Testis (tissue), 3 donors: ENCODE measurements around the gene FUCA1. TPM values are rescaled to one million over a fixed set of nuclear protein-coding genes. Genes with fewer than 3 reads are reported as not detected.
"Not testable (repeated sequence)": the region's sequence is repeated elsewhere in the genome, so short reads cannot be mapped to it uniquely, and the experiment has no call there.

ENCODE experiments used
- DNase-seq: peaks from one replicate; pipeline ENCODE4 v3.0.0-alpha.2; 2019
- H3K27ac ChIP-seq, 2 donors: fragments of 200-600 bp; sonication (generic); one replicate each; pipeline ENCODE4 v1.5.1; 2019
- H3K27me3 ChIP-seq: fragments of 200-600 bp; sonication (generic); one replicate; pipeline ENCODE4 v1.5.1; 2019
- H3K36me3 ChIP-seq: fragments of 200-600 bp; sonication (generic); one replicate; pipeline ENCODE4 v1.5.1; 2017; ENCODE audit warnings: low read depth; ENCODE audit errors: missing control alignments
- H3K4me1 ChIP-seq: fragments of 200-600 bp; sonication (generic); one replicate; pipeline ENCODE4 v1.5.1; 2019
- H3K4me3 ChIP-seq, 2 donors: fragments of 200-600 bp; sonication (generic); one replicate each; pipeline ENCODE4 v1.5.1; 2017 to 2019
- H3K9me3 ChIP-seq: fragments of 200-600 bp; sonication (generic); one replicate; pipeline ENCODE4 v1.5.1; 2017
- POLR2A ChIP-seq: fragments of 450-650 bp; IDR thresholded peaks from one replicate; pipeline ENCODE4 v1.6.1; 2017; ENCODE audit warnings: antibody characterized with exemption, mild to moderate bottlenecking, moderate library complexity
- WGBS, 2 donors: methylation state at CpG; one replicate each; pipeline ENCODE4 v1.1.5; 2018; 5-methylcytosine and 5-hydroxymethylcytosine counted together
- intact Hi-C: fragments of 100-400 bp; cut with DNase I; formaldehyde crosslinking; loops from one replicate; pipeline ENCODE4 v1.15.1; 2023; ENCODE audit warnings: low total_unique reads
- polyA plus RNA-seq: library from polyadenylated mRNA; stranded (reverse); fragments of 350-450 nt; fragmentation: Illumina TruSeq; extraction: RNeasy Lipid Tissue Mini Kit (QIAGEN cat#74804); gene quantifications from one replicate; pipeline ENCODE4 v1.2.3, GENCODE V29; 2014; ENCODE audit warnings: low read depth, low replicate concordance; ENCODE audit not compliant: insufficient read depth
- total RNA-seq, 2 donors: library from RNA; depleted of rRNA; stranded (reverse); fragments of >200 nt; gene quantifications; one replicate each; pipeline ENCODE4 v1.2.3, GENCODE V29; 2016
- TF ChIP-seq, protein P1 (sequence below), 3 experiments: fragments of 450-650 bp in 2 of 3; fragments of 200-600 bp in 1 of 3; sonication (generic) in 1 of 3; IDR thresholded peaks; one replicate each; pipeline ENCODE4 v1.5.1; 2016 to 2019; ENCODE audit warnings: antibody characterized with exemption in 3 of 3, mild to moderate bottlenecking in 2 of 3, moderate library complexity in 1 of 3

FUCA1 gene
- total and polyA plus RNA-seq, 3 donors from 2014 or later, result 34.0 to 68.8 (median 41.2) TPM

DNA sequence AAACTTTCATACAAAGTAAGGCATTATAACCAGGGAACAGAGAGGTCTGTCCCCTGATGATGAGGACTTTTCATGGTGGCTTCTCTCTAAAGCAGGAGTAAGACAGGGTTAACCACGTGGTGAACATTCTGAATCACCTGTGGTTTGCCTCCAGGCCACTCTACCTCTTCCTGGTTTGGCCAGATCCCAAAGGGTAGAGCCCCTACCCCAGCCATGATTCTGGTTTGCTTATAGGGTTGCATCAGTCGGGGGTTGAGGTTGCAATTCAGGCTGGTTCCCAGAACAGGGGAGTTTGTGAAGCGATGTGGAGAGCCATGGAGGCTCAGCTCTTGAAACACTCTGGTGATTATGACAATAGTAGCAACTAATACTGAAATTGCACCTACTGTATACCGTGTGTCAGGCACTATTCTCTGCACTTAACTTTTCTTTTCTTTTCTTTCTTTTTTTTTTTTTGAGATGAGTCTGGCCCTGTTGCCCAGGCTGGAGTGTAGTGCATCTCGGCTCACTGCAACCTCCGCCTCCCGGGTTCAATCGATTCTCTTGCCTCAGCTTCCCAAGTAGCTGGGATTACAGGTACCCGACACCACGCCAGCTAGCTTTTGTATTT, 36.8 kb upstream of the FUCA1 start:
- WGBS, 2 donors, result 91% methylated on average over 10 of the region's 10 CpGs
- intact Hi-C loops, result no loop called here
- Histone ChIP-seq H3K27me3 (no peaks in the 10 kb centered on the region), H3K36me3 (no peaks in the 10 kb centered on the region), H3K9me3 (no peaks in the 10 kb centered on the region), H3K4me1 (no peaks in the 10 kb centered on the region), H3K4me3 (no peak overlapping the region), H3K27ac (no peak overlapping the region)
- TF ChIP-seq POLR2A, result no peak
- TF ChIP-seq, protein P1, sequence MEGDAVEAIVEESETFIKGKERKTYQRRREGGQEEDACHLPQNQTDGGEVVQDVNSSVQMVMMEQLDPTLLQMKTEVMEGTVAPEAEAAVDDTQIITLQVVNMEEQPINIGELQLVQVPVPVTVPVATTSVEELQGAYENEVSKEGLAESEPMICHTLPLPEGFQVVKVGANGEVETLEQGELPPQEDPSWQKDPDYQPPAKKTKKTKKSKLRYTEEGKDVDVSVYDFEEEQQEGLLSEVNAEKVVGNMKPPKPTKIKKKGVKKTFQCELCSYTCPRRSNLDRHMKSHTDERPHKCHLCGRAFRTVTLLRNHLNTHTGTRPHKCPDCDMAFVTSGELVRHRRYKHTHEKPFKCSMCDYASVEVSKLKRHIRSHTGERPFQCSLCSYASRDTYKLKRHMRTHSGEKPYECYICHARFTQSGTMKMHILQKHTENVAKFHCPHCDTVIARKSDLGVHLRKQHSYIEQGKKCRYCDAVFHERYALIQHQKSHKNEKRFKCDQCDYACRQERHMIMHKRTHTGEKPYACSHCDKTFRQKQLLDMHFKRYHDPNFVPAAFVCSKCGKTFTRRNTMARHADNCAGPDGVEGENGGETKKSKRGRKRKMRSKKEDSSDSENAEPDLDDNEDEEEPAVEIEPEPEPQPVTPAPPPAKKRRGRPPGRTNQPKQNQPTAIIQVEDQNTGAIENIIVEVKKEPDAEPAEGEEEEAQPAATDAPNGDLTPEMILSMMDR (IDR thresholded peaks at IDR 0.05), result no peak
- no peak for DNase-seq

DNA sequence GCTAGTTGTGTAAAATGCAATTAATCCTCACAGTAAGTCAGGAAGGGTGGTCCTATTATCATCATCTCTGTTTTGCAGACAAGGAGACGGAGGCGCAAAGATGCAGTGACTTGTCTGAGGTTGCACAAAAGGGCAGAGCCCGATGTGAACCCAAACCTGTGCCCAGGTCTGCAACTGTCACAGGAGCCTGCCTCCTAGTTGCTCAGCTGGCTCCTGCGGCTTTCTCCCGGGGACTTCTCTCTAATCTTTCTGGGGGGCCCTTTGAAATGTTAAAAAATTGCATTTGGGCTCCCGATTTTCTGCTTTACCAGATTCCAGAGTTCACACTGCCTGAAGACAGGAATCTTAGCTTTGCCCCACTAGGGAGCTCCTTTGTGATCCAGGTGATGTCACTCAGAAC, 35.7 kb upstream of the FUCA1 start:
- no peak for DNase-seq
- Histone ChIP-seq H3K4me1 (no peaks in the 10 kb centered on the region), H3K27ac (no peak overlapping the region), H3K9me3 (no peaks in the 10 kb centered on the region), H3K36me3 (no peaks in the 10 kb centered on the region), H3K4me3 (no peak overlapping the region), H3K27me3 (no peaks in the 10 kb centered on the region)
- 74% methylated on average over 6 of the region's 6 CpGs for WGBS, 2 donors
- intact Hi-C loops, result no loop called here
- TF ChIP-seq POLR2A, result no peak
- TF ChIP-seq, protein P1 (IDR thresholded peaks at IDR 0.05), result no peak

DNA sequence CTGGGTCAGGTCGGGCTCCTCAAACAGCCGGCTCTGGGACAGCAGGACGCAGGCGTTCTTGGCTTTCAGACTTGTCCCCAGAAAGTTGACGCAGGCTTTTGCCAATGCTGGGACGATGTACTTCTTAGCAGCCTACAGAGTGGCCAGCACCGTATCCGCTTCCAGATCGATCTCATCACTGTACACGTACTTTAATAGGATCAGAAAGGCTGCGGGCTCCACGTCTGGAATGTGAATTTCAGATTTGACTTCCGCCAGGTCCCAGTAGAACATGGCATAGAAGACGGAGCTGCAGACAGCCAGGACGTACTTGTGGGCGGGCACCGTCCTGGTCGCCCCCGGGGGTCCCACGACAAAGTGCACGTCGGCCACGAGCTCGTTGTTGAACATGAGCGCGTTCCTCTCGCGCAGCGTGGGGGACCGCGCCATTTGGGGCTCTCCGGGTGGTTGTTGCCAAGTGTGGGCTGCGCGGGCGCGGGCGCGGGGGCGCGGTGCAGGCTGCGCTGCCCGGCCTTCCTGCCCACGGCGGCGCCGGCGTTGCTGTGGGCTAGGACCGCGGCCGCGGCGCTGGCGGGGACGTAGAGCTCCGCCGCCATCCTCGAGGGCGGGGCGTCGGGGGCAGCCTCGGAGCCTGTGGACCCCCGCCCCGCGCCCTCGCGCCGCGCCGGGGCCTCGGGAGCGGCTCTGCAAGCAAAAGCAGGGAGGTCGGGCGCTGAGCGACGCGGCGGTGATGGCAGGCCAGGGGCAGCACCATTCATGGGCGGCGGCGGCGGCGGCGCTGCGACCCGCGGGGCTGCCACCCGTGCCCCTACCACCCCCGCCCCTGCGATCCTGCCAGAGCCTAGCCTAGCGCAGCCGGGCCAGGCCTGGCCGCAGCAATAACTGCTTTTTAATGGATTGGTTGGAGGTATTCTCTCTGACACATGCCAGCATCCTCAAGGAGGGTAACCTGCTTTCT, 34.5 kb upstream of the FUCA1 start:
- Histone ChIP-seq H3K27me3 (no peaks in the 10 kb centered on the region), H3K27ac (no peak overlapping the region), H3K9me3 (no peaks in the 10 kb centered on the region), H3K4me3 (peak overlapping the region; percentile 31), H3K36me3 (no peaks in the 10 kb centered on the region), H3K4me1 (no peaks in the 10 kb centered on the region)
- intact Hi-C loops, result no loop called here
- no peak for TF ChIP-seq POLR2A
- TF ChIP-seq, protein P1 (IDR thresholded peaks at IDR 0.05), result no peak
- WGBS, 2 donors, result 21 to 34% methylated on average over 11 to 53 of the region's 92 CpGs
- no peak for DNase-seq

DNA sequence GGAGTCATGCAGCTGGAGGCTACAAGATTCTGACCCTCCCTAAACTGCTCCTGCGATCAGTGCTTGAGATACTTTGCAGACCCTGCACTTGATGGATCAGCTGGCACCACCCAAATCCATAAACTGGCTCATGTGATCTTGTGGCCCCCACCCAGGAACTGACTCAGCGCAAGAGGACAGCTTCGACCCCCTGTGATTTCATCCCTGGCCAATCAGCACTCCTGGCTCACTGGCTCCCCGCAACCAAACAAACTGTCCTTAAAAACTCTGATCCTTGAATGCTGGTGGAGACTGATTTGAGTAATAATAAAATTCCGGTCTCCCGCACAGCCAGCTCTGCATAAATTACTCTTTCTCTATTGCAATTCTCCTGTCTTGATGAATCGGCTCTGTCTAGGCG, 31.9 kb upstream of the FUCA1 start:
- H3K9me3 ChIP-seq, intact Hi-C loops, H3K4me1 ChIP-seq, H3K4me3 ChIP-seq, DNase-seq, H3K36me3 ChIP-seq, H3K27ac ChIP-seq, H3K27me3 ChIP-seq: not testable (repeated sequence)
- 78% methylated on average over 8 of the region's 8 CpGs for WGBS, 2 donors

DNA sequence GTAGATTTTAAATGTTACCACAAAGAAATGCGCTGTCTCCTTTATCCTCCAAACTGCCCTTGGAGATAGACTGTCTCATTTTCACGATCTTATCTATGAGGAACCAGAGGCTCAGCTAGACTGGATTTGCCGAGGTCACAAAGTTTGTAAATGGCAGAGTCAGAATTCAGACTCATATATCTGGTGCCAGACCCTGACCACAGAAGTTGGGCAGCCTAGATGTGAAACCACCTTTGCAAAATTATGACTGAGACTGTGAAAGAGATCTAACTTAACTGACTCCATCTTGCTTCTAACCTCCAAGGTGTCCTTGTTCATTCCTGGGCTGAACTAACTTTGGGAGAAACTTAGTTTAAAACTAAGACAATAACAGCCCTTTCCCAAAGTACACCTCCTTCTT, 31.0 kb upstream of the FUCA1 start:
- H3K9me3 ChIP-seq, result no peaks in the 10 kb centered on the region
- TF ChIP-seq, protein P1 (IDR thresholded peaks at IDR 0.05), result no peak
- H3K4me1 ChIP-seq, result no peaks in the 10 kb centered on the region
- H3K27ac ChIP-seq, result no peak overlapping the region
- no peak overlapping the region for H3K4me3 ChIP-seq
- H3K27me3 ChIP-seq, result no peaks in the 10 kb centered on the region
- WGBS, 2 donors, result 69 to 72% methylated on average over 3 of the region's 3 CpGs
- DNase-seq, result no peak
- no peaks in the 10 kb centered on the region for H3K36me3 ChIP-seq
- intact Hi-C loops, result no loop called here
